ENCODE measurements around the gene TTLL13.

- TF ChIP-seq POLR2A (IDR thresholded peaks at IDR 0.05) (no peak), CTCF (IDR thresholded peaks at IDR 0.05 in 8 of 11, conservative IDR thresholded peaks at IDR 0.05 in 3 of 11) (no peak), POLR2AphosphoS5 (IDR thresholded peaks at IDR 0.05) (no peak)
Measured at GRCh38 chr15:90268415-90268814, 19.1 kb downstream of the TTLL13 start.

All from spleen (tissue), 7 donors.